GM19193 (cell line): ENCODE measurements around the gene CLEC7A.

ENCODE experiments used
- POLR2A ChIP-seq: IDR thresholded peaks from 4 replicates; pipeline ENCODE4 v1.6.1; 2011; ENCODE audit not compliant: insufficient read depth, insufficient read length; ENCODE audit errors: extremely low read depth

Gene CLEC7A

GRCh38 chr12:10130042-10130441 is at the start of gene CLEC7A:
CLEC7A (minus strand) TSS chr12:10130199; CDS start chr12:10130082, 117 bp downstream.
- no peak for TF ChIP-seq POLR2A

DNA sequence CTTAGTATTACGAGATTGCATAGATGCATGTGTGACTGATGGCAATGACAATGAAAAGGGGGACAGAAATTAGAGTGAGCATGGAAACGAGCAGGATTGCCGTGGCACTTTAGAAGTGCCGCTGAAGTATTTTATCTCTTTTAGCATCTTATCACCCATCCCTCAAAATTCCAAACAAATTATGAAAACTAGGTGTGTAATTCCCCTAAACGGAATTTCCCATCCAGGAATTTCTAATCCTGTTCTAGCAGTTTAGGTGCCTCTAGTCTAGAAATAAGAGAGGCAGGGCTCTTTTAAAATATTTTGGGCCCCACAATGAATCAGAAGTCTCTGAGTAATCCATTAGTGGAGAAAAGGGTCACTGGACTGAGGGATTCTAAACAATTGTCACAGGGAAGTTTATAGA is 49.8 kb upstream of the CLEC7A start:
- TF ChIP-seq POLR2A, result no peak

- TF ChIP-seq POLR2A, result no peak
These were observed 48.8 kb upstream of the CLEC7A start, which contains the start of gene TMEM52B for GRCh38 chr12:10178821-10179220. TMEM52B (plus strand) TSS chr12:10179032; CDS start chr12:10179575, 543 bp downstream.

GRCh38 chr12:10175846-10176636 is 46.0 kb upstream of the CLEC7A start:
- TF ChIP-seq POLR2A, result no peak

GRCh38 chr12:10174986-10175614 is 45.1 kb upstream of the CLEC7A start:
- TF ChIP-seq POLR2A, result no peak

- no peak for TF ChIP-seq POLR2A
These were observed 42.2 kb upstream of the CLEC7A start, which contains the start of gene OLR1 for GRCh38 chr12:10171973-10172728. OLR1 (minus strand) TSS chr12:10172132; CDS start chr12:10172077, 55 bp downstream.

GRCh38 chr12:10170216-10170615 is 40.2 kb upstream of the CLEC7A start:
- TF ChIP-seq POLR2A, result no peak

- TF ChIP-seq POLR2A, result no peak
These were observed 39.1 kb upstream of the CLEC7A start for GRCh38 chr12:10169104-10169503.

DNA sequence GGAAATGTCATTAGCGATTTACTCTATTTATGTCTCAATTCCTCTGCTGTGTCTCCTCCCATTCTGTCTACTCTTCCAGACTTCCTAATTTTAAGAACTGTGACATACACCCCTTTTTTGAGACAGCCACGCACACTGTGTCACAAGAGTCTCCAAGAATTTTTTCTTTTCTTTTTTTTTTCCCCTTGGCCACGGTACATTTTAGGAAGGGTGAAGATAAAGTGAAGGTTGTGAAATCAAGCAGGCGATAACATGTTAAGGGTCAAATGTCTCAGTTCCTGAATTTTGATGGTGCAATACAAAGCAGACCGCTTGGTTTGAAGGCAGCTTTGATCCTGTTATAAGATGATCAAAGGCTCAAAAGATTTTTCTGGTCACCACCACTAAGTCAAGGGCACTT is 37.6 kb upstream of the CLEC7A start:
- no peak for TF ChIP-seq POLR2A

- no peak for TF ChIP-seq POLR2A
These were observed 35.4 kb upstream of the CLEC7A start for GRCh38 chr12:10165421-10165820.

- TF ChIP-seq POLR2A, result no peak
These were observed 33.1 kb upstream of the CLEC7A start for GRCh38 chr12:10163084-10163483.

DNA sequence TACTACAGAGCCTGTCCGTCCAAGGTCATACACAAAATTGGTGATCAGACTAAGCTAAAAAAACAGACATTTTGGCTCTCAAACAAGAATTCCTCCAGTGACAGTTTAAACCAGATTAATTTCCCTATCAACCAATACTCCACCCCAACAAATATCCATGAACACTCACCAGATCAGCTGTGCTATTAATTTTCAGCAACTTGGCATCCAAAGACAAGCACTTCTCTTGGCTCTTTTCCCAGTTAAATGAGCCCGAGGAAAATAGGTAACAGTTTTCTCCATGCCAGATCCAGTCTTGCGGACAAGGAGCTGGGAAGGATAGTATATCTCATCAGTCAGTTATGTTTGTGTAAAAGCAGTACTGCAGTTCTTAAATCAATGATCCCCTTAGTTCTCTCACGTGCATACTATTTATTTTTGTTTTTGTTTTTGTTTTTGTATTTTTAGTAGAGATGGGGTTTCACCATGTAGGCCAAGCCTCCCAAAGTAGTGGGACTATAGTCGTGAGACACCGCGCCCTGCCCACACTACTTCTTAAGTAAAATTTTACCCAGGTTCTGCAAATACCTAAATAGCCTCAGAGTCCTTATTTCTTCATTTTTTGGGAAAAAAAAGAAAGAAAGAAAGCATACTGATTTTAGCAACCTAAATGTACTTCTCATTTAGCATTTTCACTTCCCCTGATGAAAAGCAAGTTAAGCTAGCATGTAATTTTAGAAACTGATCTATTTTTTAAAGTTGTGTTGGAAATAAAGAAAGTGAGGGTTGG is 30.8 kb upstream of the CLEC7A start:
- TF ChIP-seq POLR2A, result no peak

GRCh38 chr12:10159280-10159679 is 29.3 kb upstream of the CLEC7A start:
- TF ChIP-seq POLR2A, result no peak

DNA sequence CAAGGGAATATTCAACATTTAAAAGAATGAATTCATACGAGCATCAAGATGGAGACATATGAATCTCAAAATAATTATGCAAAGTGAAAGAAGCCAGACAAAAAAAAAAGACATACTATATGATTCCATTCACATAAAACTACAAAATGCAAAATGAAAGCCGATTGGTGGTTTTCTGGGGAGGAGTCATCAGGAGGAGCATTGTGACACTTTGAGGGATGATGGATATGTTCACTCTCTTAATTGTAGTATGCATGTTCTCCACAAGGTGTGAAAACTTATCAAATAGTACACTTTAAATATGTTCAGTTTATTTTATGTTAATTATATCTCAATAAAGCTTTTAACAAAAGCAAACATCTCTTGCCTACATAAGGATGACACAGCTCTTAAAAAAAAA is 28.4 kb upstream of the CLEC7A start:
- no peak for TF ChIP-seq POLR2A
